ENCODE results near the gene ITGA2.

DNA sequence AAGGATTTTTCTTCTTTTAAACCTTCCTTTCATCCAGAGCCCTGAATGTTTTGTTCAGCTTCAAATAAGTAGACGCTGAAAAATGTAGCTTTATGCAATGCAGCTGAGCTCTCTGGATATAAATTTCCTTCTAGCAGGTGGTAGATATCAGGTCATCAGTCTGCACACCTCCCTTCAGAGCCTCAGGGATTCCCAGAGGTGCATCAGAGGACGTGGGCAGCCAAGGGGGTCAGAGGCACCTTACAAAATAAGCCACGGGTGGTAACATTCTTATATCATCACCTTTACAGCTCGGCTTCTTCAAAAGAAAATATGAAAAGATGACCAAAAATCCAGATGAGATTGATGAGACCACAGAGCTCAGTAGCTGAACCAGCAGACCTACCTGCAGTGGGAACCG, 101.1 kb downstream of the ITGA2 start:
- TF ChIP-seq POLR2AphosphoS5 (IDR thresholded peaks at IDR 0.05; ENCODE audit: low read depth, low read length) (no peak), POLR2A (IDR thresholded peaks at IDR 0.05; ENCODE audit: low read depth, low read length) (no peak), TAF1 (IDR thresholded peaks at IDR 0.05; ENCODE audit: low read depth, low read length) (no peak), SPI1 (IDR thresholded peaks at IDR 0.05; ENCODE audit: low read depth, low read length) (no peak)

Measured in GM12891 (cell line).